ENCODE measurements around the gene SHISAL1. TPM values are rescaled to one million over a fixed set of nuclear protein-coding genes. Genes with fewer than 3 reads are reported as not detected.

The SHISAL1 gene
- total RNA-seq, 1 donor from 2014 or later, result 6.5 TPM

- no peak for DNase-seq (ENCODE audit: low spot score)
- Mint-ChIP-seq H3K9me3 (ENCODE audit: unreplicated experiment) (no peaks in the 10 kb centered on the region), H3K4me3 (ENCODE audit: unreplicated experiment) (no peak overlapping the region), H3K27ac (ENCODE audit: unreplicated experiment) (no peak overlapping the region), H3K4me1 (ENCODE audit: unreplicated experiment) (no peaks in the 10 kb centered on the region), H3K36me3 (ENCODE audit: low read depth, unreplicated experiment) (no peaks in the 10 kb centered on the region), H3K27me3 (ENCODE audit: unreplicated experiment) (peaks cover 13% of the 10 kb centered on the region)
- TF ChIP-seq CTCF (IDR thresholded peaks at IDR 0.05; ENCODE audit: unreplicated experiment), result no peak
Observed at GRCh38 chr22:44359496-44360110, 46.9 kb upstream of the SHISAL1 start.

- TF ChIP-seq CTCF (IDR thresholded peaks at IDR 0.05; ENCODE audit: unreplicated experiment), result no peak
- Mint-ChIP-seq H3K27me3 (ENCODE audit: unreplicated experiment) (peaks cover 13% of the 10 kb centered on the region), H3K4me3 (ENCODE audit: unreplicated experiment) (no peak overlapping the region), H3K36me3 (ENCODE audit: low read depth, unreplicated experiment) (no peaks in the 10 kb centered on the region), H3K27ac (ENCODE audit: unreplicated experiment) (no peak overlapping the region), H3K4me1 (ENCODE audit: unreplicated experiment) (no peaks in the 10 kb centered on the region), H3K9me3 (ENCODE audit: unreplicated experiment) (no peaks in the 10 kb centered on the region)
- no peak for DNase-seq (ENCODE audit: low spot score)
Observed at GRCh38 chr22:44358709-44359440, 46.1 kb upstream of the SHISAL1 start.

GRCh38 chr22:44357966-44358465 lies 45.3 kb upstream of the SHISAL1 start:
- no peaks in the 10 kb centered on the region for H3K4me1 Mint-ChIP-seq (ENCODE audit: unreplicated experiment)
- TF ChIP-seq CTCF (IDR thresholded peaks at IDR 0.05; ENCODE audit: unreplicated experiment), result no peak
- DNase-seq (ENCODE audit: low spot score), result no peak
- no peaks in the 10 kb centered on the region for H3K9me3 Mint-ChIP-seq (ENCODE audit: unreplicated experiment)
- no peak overlapping the region for H3K27ac Mint-ChIP-seq (ENCODE audit: unreplicated experiment)
- no peaks in the 10 kb centered on the region for H3K36me3 Mint-ChIP-seq (ENCODE audit: low read depth, unreplicated experiment)
- H3K27me3 Mint-ChIP-seq (ENCODE audit: unreplicated experiment), result peaks cover 16% of the 10 kb centered on the region
- H3K4me3 Mint-ChIP-seq (ENCODE audit: unreplicated experiment), result no peak overlapping the region

GRCh38 chr22:44357296-44357965 lies 44.7 kb upstream of the SHISAL1 start:
- Mint-ChIP-seq H3K9me3 (ENCODE audit: unreplicated experiment) (no peaks in the 10 kb centered on the region), H3K27ac (ENCODE audit: unreplicated experiment) (no peak overlapping the region), H3K36me3 (ENCODE audit: low read depth, unreplicated experiment) (no peaks in the 10 kb centered on the region), H3K4me1 (ENCODE audit: unreplicated experiment) (no peaks in the 10 kb centered on the region), H3K27me3 (ENCODE audit: unreplicated experiment) (peaks cover 16% of the 10 kb centered on the region), H3K4me3 (ENCODE audit: unreplicated experiment) (no peak overlapping the region)
- no peak for DNase-seq (ENCODE audit: low spot score)
- no peak for TF ChIP-seq CTCF (IDR thresholded peaks at IDR 0.05; ENCODE audit: unreplicated experiment)

- Mint-ChIP-seq H3K27me3 (ENCODE audit: unreplicated experiment) (peaks cover 18% of the 10 kb centered on the region), H3K9me3 (ENCODE audit: unreplicated experiment) (no peaks in the 10 kb centered on the region), H3K27ac (ENCODE audit: unreplicated experiment) (no peak overlapping the region), H3K4me1 (ENCODE audit: unreplicated experiment) (no peaks in the 10 kb centered on the region), H3K36me3 (ENCODE audit: low read depth, unreplicated experiment) (no peaks in the 10 kb centered on the region), H3K4me3 (ENCODE audit: unreplicated experiment) (no peak overlapping the region)
- no peak for TF ChIP-seq CTCF (IDR thresholded peaks at IDR 0.05; ENCODE audit: unreplicated experiment)
- DNase-seq (ENCODE audit: low spot score), result no peak
Observed at GRCh38 chr22:44355716-44356070, 42.9 kb upstream of the SHISAL1 start.

Measured in endothelial cell (in vitro differentiated cells).